BJ (cell line): ENCODE measurements around the gene GPR65. TPM values are rescaled to one million over a fixed set of nuclear protein-coding genes. Genes with fewer than 3 reads are reported as not detected.
A peak's percentile ranks its signal among the peaks of the same experiment; 100 is the strongest.

Experiments
- CTCF ChIA-PET: fragments of 350-600 bp; formaldehyde crosslinking; extraction: SDS; loops from one replicate; lab custom pipeline; 2021; ENCODE audit warnings: antibody characterized with exemption, inconsistent platforms; lab: Yijun Ruan, JAX
- POLR2A ChIA-PET: fragments of 300-600 bp; sonication (Branson Sonifier 250); formaldehyde crosslinking; extraction: SDS; loops from one replicate; lab custom pipeline; 2021; ENCODE audit warnings: antibody characterized with exemption; lab: Charles Lee
- DNase-seq: peaks from one replicate; pipeline ENCODE4 v3.0.0-alpha.2; 2011; ENCODE audit warnings: low read depth
- H3K27me3 ChIP-seq: 2 replicates; pipeline ENCODE4 v1.6.0; 2011; ENCODE audit warnings: low read length; ENCODE audit not compliant: control insufficient read depth, insufficient read depth
- H3K36me3 ChIP-seq: 2 replicates; pipeline ENCODE4 v1.5.1; 2011; ENCODE audit warnings: low read length; ENCODE audit not compliant: control insufficient read depth, insufficient read depth
- H3K4me3 ChIP-seq: 2 replicates; pipeline ENCODE4 v1.5.1; 2011; ENCODE audit warnings: low read depth, mild to moderate bottlenecking, control low read depth, low read length
- polyA plus RNA-seq: library from polyadenylated mRNA; depleted of rRNA; stranded (reverse); fragments of >200 nt; gene quantifications from 2 replicates; pipeline ENCODE4 v1.2.3, GENCODE V29; 2011
- TF ChIP-seq, protein P1 (sequence below): IDR thresholded peaks from 2 replicates; pipeline ENCODE4 v1.5.1; 2011; ENCODE audit warnings: low read depth, mild to moderate bottlenecking, control low read depth, inconsistent platforms, low read length, moderate library complexity; ENCODE audit not compliant: insufficient read depth

GPR65 gene
- polyA plus RNA-seq, 1 experiment = 0.05 TPM

- Histone ChIP-seq H3K36me3 (no peaks in the 10 kb centered on the region), H3K27me3 (no peaks in the 10 kb centered on the region), H3K4me3 (no peak overlapping the region)
- DNase-seq = no peak
- POLR2A ChIA-PET = no interaction called here
- TF ChIP-seq, protein P1, sequence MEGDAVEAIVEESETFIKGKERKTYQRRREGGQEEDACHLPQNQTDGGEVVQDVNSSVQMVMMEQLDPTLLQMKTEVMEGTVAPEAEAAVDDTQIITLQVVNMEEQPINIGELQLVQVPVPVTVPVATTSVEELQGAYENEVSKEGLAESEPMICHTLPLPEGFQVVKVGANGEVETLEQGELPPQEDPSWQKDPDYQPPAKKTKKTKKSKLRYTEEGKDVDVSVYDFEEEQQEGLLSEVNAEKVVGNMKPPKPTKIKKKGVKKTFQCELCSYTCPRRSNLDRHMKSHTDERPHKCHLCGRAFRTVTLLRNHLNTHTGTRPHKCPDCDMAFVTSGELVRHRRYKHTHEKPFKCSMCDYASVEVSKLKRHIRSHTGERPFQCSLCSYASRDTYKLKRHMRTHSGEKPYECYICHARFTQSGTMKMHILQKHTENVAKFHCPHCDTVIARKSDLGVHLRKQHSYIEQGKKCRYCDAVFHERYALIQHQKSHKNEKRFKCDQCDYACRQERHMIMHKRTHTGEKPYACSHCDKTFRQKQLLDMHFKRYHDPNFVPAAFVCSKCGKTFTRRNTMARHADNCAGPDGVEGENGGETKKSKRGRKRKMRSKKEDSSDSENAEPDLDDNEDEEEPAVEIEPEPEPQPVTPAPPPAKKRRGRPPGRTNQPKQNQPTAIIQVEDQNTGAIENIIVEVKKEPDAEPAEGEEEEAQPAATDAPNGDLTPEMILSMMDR = no peak
- CTCF ChIA-PET = interaction anchor here (0.7 kb wide), 1 partner anchor 85 kb away, joined by 3 read pairs; no protein-coding TSS in a partner anchor
Observed at GRCh38 chr14:88009486-88009885, 4.6 kb downstream of the GPR65 start.

GRCh38 chr14:88010331-88010730, 5.4 kb downstream of the GPR65 start:
- ChIA-PET CTCF (no interaction called here), POLR2A (no interaction called here)
- Histone ChIP-seq H3K4me3 (no peak overlapping the region), H3K27me3 (no peaks in the 10 kb centered on the region), H3K36me3 (no peaks in the 10 kb centered on the region)
- no peak for DNase-seq
- TF ChIP-seq, protein P1 = no peak

- POLR2A ChIA-PET = no interaction called here
- TF ChIP-seq, protein P1 = no peak
Observed at GRCh38 chr14:88012495-88012894, 7.6 kb downstream of the GPR65 start.

DNA sequence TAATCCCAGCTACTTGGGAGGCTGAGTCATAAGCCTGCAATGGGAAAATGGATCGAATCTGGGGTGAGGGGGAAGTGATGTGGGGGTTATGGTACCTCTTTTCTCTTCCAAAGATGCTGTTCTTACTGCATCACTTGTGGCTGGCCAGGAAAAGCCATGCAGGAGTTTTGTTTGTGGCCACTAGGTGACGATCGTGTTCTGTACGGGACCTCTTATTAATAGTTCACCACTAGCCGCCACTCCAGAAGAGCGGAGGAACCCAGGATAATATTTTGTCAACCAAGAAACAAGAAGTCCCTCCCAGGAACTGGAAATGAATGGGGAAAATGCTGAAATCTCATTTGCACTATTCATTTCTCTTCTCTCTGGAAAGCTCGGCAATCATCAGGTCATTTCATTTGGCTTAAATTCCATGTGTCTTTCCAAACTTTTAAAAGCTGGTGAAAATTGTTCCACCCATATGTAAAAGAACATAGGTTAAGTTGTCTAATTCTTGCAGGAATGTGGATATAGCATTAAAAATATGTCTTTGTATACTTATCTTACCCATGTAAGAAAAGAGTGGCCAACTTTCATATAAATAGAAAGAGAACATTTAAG, 8.9 kb downstream of the GPR65 start:
- Histone ChIP-seq H3K4me3 (no peak overlapping the region), H3K27me3 (no peaks in the 10 kb centered on the region), H3K36me3 (no peaks in the 10 kb centered on the region)
- TF ChIP-seq, protein P1 = peak; percentile 92
- ChIA-PET POLR2A (no interaction called here), CTCF (interaction anchor here (0.5 to 7.2 kb wide), 26 partner anchors 9 to 1435 kb away, joined by 3 to 58 read pairs (median 4); partner anchors contain the start of gene GPR65)
- no peak for DNase-seq

More at GRCh38 chr14:88012495-88012894, 7.6 kb downstream of the GPR65 start:
- H3K4me3 ChIP-seq = no peak overlapping the region
- CTCF ChIA-PET = interaction anchor here (1.0 to 7.2 kb wide), 3 partner anchors 18 to 355 kb away, joined by 3 to 58 read pairs (median 3); no protein-coding TSS in a partner anchor
- no peak for DNase-seq
- no peaks in the 10 kb centered on the region for H3K27me3 ChIP-seq
- H3K36me3 ChIP-seq = no peaks in the 10 kb centered on the region

DNA sequence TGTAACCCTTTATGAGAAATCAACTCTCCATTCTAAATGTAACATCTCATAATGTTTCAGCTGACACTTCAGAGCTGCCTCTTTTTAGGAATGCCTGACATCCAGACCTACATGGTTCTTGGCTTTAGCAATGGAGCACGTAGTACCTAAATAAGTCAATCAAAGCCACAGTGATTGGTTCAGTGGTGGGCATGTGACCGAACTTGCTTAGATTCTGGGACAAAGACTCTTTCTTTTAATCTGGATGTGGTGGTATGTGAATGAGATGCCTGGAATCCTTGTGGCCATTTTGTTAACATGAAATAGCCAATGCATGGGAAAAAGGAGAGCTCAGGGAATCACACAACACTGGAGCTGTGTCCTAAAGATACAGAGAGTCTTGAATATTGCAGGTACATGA, 11.8 kb downstream of the GPR65 start:
- H3K36me3 ChIP-seq = no peaks in the 10 kb centered on the region
- no peak overlapping the region for H3K4me3 ChIP-seq
- TF ChIP-seq, protein P1 = no peak
- ChIA-PET POLR2A (no interaction called here), CTCF (interaction anchor here (0.9 to 7.2 kb wide), 5 partner anchors 23 to 172 kb away, joined by 3 to 58 read pairs (median 4); no protein-coding TSS in a partner anchor)
- no peak for DNase-seq
- no peaks in the 10 kb centered on the region for H3K27me3 ChIP-seq
